Caco-2 (cell line): Measurements from ENCODE around the gene SLCO2A1. TPM values are rescaled to one million over a fixed set of nuclear protein-coding genes. Genes with fewer than 3 reads are reported as not detected.

Experiments
- BruUV-seq: library from RNA; stranded (reverse); fragments of 400-500 nt; replicated peaks from 2 replicates; lab custom pipeline; 2021; lab: Mats Ljungman, UMichigan
- CTCF ChIA-PET: fragments of 300-600 bp; sonication (Branson Sonifier 250); formaldehyde crosslinking; loops from one replicate; lab custom pipeline; 2022; ENCODE audit warnings: antibody characterized with exemption; lab: Charles Lee
- POLR2A ChIA-PET: fragments of 300-600 bp; sonication (Branson Sonifier 250); formaldehyde crosslinking; loops from one replicate; lab custom pipeline; 2022; ENCODE audit warnings: antibody characterized with exemption; lab: Charles Lee
- DNase-seq, 2 experiments: peaks; one replicate each; pipeline versions ENCODE4 v3.0.0 to v3.0.0-alpha.2; 2020 to 2022
- H3K27me3 ChIP-seq: replicated peaks from 2 replicates; pipeline ENCODE4 v1.6.0; 2011; ENCODE audit warnings: low read length; ENCODE audit not compliant: control insufficient read depth, insufficient read depth
- H3K36me3 ChIP-seq: 2 replicates; pipeline ENCODE4 v1.5.1; 2011; ENCODE audit warnings: low read length; ENCODE audit not compliant: control insufficient read depth, insufficient read depth
- H3K4me1 ChIP-seq: fragments of 250-450 bp; sonication (Bioruptor Pico); 2 replicates; pipeline ENCODE4 v1.5.1; 2020; ENCODE audit warnings: mild to moderate bottlenecking
- H3K4me3 ChIP-seq: 2 replicates; pipeline ENCODE4 v1.5.1; 2011; ENCODE audit warnings: low read depth, mild to moderate bottlenecking, control low read depth, low read length
- H3K9me3 ChIP-seq: fragments of 250-450 bp; sonication (Bioruptor Pico); 2 replicates; pipeline ENCODE4 v1.5.1; 2020; ENCODE audit warnings: mild to moderate bottlenecking, moderate library complexity
- H3K27ac Mint-ChIP-seq: one replicate; pipeline ENCODE4 v1.8.0; 2022; ENCODE audit warnings: mixed read lengths; ENCODE audit not compliant: unreplicated experiment
- H3K27me3 Mint-ChIP-seq: one replicate; pipeline ENCODE4 v1.8.0; 2022; ENCODE audit warnings: mixed read lengths; ENCODE audit not compliant: insufficient read depth, unreplicated experiment
- H3K36me3 Mint-ChIP-seq: one replicate; pipeline ENCODE4 v1.8.0; 2022; ENCODE audit warnings: mild to moderate bottlenecking, mixed read lengths; ENCODE audit not compliant: insufficient read depth, unreplicated experiment
- H3K4me1 Mint-ChIP-seq: one replicate; pipeline ENCODE4 v1.8.0; 2022; ENCODE audit warnings: low read depth, mixed read lengths; ENCODE audit not compliant: unreplicated experiment
- H3K4me3 Mint-ChIP-seq: one replicate; pipeline ENCODE4 v1.8.0; 2022; ENCODE audit warnings: mild to moderate bottlenecking, moderate library complexity, mixed read lengths; ENCODE audit not compliant: unreplicated experiment
- H3K9me3 Mint-ChIP-seq: one replicate; pipeline ENCODE4 v1.8.0; 2022; ENCODE audit warnings: mixed read lengths; ENCODE audit not compliant: unreplicated experiment
- intact Hi-C: fragments of 100-400 bp; cut with micrococcal nuclease; formaldehyde crosslinking; loops from one replicate; pipeline ENCODE4 v1.10.0; 2022; ENCODE audit not compliant: unreplicated experiment
- total RNA-seq: library from RNA; stranded (reverse); gene quantifications from 2 replicates; pipeline ENCODE4 v1.2.3, GENCODE V29; 2022
- TF ChIP-seq, protein P1 (sequence below), 2 experiments: fragments of 200-600 bp in 1 of 2; IDR thresholded peaks; 1 replicate in 1 of 2; 2 replicates in 1 of 2; pipeline versions ENCODE4 v1.5.1 to v1.8.0; 2011 to 2022; ENCODE audit warnings: antibody characterized with exemption in 1 of 2, control low read depth in 1 of 2, inconsistent platforms in 1 of 2, low read depth in 1 of 2, low read length in 1 of 2, mild to moderate bottlenecking in 1 of 2, moderate library complexity in 1 of 2; ENCODE audit not compliant: insufficient read depth in 1 of 2, severe bottlenecking in 1 of 2, unreplicated experiment in 1 of 2

SLCO2A1 gene
- total RNA-seq, 1 experiment from 2014 or later = 2.5 TPM

DNA sequence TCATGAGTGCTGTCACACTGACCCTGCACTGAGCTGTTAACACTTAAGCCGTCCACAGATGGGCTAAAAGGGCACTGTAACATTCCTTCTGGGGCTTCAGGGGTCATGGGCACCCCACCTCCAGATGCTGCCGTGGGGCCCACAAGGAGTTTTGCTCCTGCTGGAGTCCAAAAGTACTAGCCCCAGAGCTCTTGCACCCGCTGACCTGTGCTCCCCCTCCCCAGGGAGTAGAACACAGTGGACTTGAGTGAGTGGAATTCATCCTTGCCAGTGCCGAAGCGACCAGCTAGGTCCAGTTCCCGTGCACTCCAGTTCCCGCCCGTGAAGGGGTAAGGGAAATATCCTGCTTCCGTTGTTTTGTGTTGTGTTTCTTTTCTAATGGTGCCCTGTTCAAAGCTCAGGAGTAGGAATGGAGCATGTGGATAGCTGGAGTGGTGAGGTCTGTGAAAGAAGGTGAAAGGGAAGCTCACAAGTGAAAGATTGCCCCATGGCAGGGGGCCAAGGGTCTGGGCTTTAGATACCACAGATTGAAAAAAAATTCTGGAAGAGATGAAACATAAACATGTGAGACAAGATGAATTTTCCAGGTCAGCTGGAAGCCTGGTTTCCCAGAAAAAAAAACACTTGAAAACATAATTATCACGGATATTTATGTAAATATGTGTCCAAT, 36.6 kb downstream of the SLCO2A1 start:
- TF ChIP-seq, protein P1, sequence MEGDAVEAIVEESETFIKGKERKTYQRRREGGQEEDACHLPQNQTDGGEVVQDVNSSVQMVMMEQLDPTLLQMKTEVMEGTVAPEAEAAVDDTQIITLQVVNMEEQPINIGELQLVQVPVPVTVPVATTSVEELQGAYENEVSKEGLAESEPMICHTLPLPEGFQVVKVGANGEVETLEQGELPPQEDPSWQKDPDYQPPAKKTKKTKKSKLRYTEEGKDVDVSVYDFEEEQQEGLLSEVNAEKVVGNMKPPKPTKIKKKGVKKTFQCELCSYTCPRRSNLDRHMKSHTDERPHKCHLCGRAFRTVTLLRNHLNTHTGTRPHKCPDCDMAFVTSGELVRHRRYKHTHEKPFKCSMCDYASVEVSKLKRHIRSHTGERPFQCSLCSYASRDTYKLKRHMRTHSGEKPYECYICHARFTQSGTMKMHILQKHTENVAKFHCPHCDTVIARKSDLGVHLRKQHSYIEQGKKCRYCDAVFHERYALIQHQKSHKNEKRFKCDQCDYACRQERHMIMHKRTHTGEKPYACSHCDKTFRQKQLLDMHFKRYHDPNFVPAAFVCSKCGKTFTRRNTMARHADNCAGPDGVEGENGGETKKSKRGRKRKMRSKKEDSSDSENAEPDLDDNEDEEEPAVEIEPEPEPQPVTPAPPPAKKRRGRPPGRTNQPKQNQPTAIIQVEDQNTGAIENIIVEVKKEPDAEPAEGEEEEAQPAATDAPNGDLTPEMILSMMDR (IDR thresholded peaks at IDR 0.05; ENCODE audit: insufficient read depth in 1 of 2, low read depth in 1 of 2, low read length in 1 of 2, severe bottlenecking in 1 of 2, unreplicated experiment in 1 of 2) = no peak
- no TSS peak for BruUV-seq
- Histone ChIP-seq H3K36me3 (no peaks in the 10 kb centered on the region), H3K27me3 (no peaks in the 10 kb centered on the region), H3K9me3 (no peaks in the 10 kb centered on the region), H3K4me1 (peaks cover 33% of the 10 kb centered on the region), H3K4me3 (no peak overlapping the region)
- no peaks in the 10 kb centered on the region for H3K27me3 Mint-ChIP-seq
- CTCF ChIA-PET = interaction anchor here (1.3 kb wide), 1 partner anchor 67 kb away, joined by 4 read pairs; no protein-coding TSS in a partner anchor
- H3K27ac Mint-ChIP-seq = no peak overlapping the region
- H3K4me3 Mint-ChIP-seq = no peak overlapping the region
- no peaks in the 10 kb centered on the region for H3K36me3 Mint-ChIP-seq
- peaks cover 13% of the 10 kb centered on the region for H3K9me3 Mint-ChIP-seq
- H3K4me1 Mint-ChIP-seq = peaks cover 30% of the 10 kb centered on the region
- POLR2A ChIA-PET = no interaction called here
- intact Hi-C loops = loop anchor here (1.0 to 5.0 kb wide), 2 partner anchors 44 to 65 kb away; no protein-coding TSS in a partner anchor
- DNase-seq = no peak

DNA sequence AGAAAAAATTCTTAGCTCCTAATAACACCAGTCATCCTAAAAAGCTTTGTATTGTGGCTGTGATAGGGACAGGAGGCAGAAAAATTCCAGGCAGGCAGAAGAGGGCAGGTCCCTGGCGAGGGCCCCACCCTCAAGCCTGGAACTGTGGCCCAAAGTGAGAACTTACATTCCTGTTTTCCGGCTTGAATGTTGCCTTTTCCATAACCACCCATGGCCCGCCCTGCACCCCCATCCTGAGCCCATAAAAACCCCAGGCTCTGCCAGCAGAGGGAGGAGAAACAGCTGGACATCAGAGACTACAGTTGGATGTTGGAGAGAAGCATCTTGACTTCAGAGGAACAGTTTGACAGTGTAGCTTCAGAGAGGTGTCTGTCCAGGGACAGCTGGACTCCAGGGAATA, 37.3 kb downstream of the SLCO2A1 start:
- Mint-ChIP-seq H3K36me3 (no peaks in the 10 kb centered on the region), H3K4me3 (no peak overlapping the region), H3K9me3 (peaks cover 13% of the 10 kb centered on the region), H3K27ac (no peak overlapping the region), H3K27me3 (no peaks in the 10 kb centered on the region), H3K4me1 (peaks cover 37% of the 10 kb centered on the region)
- no peaks in the 10 kb centered on the region for H3K27me3 ChIP-seq
- BruUV-seq = no TSS peak
- intact Hi-C loops = loop anchor here (1.0 to 5.0 kb wide), 2 partner anchors 45 to 66 kb away; no protein-coding TSS in a partner anchor
- ChIA-PET POLR2A (no interaction called here), CTCF (interaction anchor here (0.7 to 1.3 kb wide), 3 partner anchors 27 to 383 kb away, joined by 3 to 4 read pairs (median 3); no protein-coding TSS in a partner anchor)
- H3K4me1 ChIP-seq = peaks cover 40% of the 10 kb centered on the region
- H3K36me3 ChIP-seq = no peaks in the 10 kb centered on the region
- TF ChIP-seq, protein P1 (IDR thresholded peaks at IDR 0.05; ENCODE audit: insufficient read depth in 1 of 2, low read depth in 1 of 2, low read length in 1 of 2, severe bottlenecking in 1 of 2, unreplicated experiment in 1 of 2) = peak in 1 of 2 experiments; percentile 18
- no peak overlapping the region for H3K4me3 ChIP-seq
- H3K9me3 ChIP-seq = no peaks in the 10 kb centered on the region
- peak in 1 of 2 experiments; percentile 19 for DNase-seq

DNA sequence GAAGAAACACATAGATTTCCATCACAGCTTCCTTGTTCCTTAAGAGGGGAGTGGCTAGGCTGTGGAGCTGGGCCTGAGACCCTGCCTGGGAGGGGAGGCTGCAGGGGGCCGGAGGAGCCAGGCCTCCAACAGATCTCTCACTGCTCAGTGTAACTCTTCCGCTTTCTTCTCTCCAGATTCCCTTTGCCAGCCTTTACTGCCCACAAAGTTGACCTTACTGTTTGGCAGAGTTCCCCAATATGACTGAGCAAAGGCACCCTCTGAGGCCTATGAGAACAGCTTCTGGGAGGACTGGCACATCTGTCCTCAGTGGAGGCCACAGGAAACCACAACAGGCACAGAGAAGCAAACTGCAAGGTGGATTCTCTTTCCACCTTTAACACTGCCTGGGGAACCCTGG, 38.1 kb downstream of the SLCO2A1 start:
- no peaks in the 10 kb centered on the region for H3K27me3 Mint-ChIP-seq
- H3K27me3 ChIP-seq = no peaks in the 10 kb centered on the region
- H3K27ac Mint-ChIP-seq = no peak overlapping the region
- no peak overlapping the region for H3K4me3 ChIP-seq
- H3K4me1 Mint-ChIP-seq = peaks cover 40% of the 10 kb centered on the region
- no peaks in the 10 kb centered on the region for H3K9me3 ChIP-seq
- no peak for DNase-seq
- peaks cover 43% of the 10 kb centered on the region for H3K4me1 ChIP-seq
- TF ChIP-seq, protein P1 (IDR thresholded peaks at IDR 0.05; ENCODE audit: insufficient read depth in 1 of 2, low read depth in 1 of 2, low read length in 1 of 2, severe bottlenecking in 1 of 2, unreplicated experiment in 1 of 2) = no peak
- H3K36me3 Mint-ChIP-seq = no peaks in the 10 kb centered on the region
- ChIA-PET CTCF (interaction anchor here (0.9 to 1.3 kb wide), 2 partner anchors 27 to 68 kb away, joined by 3 to 4 read pairs; no protein-coding TSS in a partner anchor), POLR2A (no interaction called here)
- H3K9me3 Mint-ChIP-seq = peaks cover 13% of the 10 kb centered on the region
- no peaks in the 10 kb centered on the region for H3K36me3 ChIP-seq
- no peak overlapping the region for H3K4me3 Mint-ChIP-seq
- no TSS peak for BruUV-seq
- intact Hi-C loops = loop anchor here (1.0 to 5.0 kb wide), 2 partner anchors 46 to 67 kb away; no protein-coding TSS in a partner anchor
